ENCODE measurements around the gene SMIM35. TPM values are rescaled to one million over a fixed set of nuclear protein-coding genes. Genes with fewer than 3 reads are reported as not detected.

Gene SMIM35
- total and polyA plus RNA-seq, 2 of the 4 experiments (the other 2 are of a cell fraction): not detected

DNA sequence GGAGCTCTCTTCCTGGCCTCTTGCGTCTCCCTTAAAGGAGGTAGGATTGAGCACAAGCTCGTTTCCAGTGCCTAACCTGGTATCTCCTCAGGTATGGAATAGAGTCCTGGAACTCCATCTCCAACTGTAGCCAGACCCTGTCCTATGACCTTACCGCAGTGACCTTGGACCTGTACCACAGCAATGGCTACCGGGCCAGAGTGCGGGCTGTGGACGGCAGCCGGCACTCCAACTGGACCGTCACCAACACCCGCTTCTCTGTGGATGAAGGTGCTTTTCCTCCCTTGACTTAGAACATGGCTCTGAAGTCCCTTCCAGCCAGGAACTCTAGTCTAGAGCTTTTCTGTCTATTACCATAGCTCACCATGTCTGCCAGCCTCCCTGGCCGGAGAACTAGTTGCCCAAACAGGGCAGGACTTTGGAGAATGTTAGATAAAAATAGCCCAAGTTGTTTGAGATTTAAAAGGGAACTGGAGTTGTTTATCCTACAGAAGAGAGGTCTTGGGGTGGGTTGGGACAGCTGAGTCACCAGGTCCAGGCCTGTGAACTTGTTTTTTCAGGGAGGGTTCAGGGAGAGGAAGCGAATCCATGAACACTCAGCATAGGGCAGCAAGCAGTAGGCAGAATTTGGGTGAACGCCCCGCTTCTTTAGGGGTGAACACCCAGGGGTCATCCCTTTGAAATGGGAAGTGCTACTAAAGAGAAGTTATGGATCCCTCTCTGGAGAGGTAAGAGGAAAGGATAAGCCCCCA lies 97.2 kb downstream of the SMIM35 start:
- Histone ChIP-seq H3K14ac (replicated peaks; ENCODE audit: low read depth, low read length) (no peak overlapping the region), H3K27me3 (ENCODE audit: control insufficient read depth, insufficient read depth, low read length) (peaks cover 18% of the 10 kb centered on the region), H2AFZ (replicated peaks; ENCODE audit: low read length, poor library complexity) (no peak overlapping the region), H4K8ac (ENCODE audit: low read depth in 2 of 2, low read length in 2 of 2) (no peak overlapping the region), H4K20me1 (ENCODE audit: insufficient read depth, low read length) (no peaks in the 10 kb centered on the region), H3K56ac (ENCODE audit: extremely low read depth, insufficient read depth, low read length) (no peak overlapping the region), H2BK20ac (ENCODE audit: low read depth, low read length) (no peak overlapping the region), H3K36me3 (ENCODE audit: control insufficient read depth, insufficient read depth, low read length) (no peaks in the 10 kb centered on the region), H2BK5ac (ENCODE audit: low read depth, low read length, poor library complexity, severe bottlenecking) (no peak overlapping the region), H3K18ac (ENCODE audit: low read depth, low read length) (no peak overlapping the region), H2AK5ac (ENCODE audit: low read depth, low read length) (no peak overlapping the region), H3K4me2 (ENCODE audit: low read depth, low read length) (no peak overlapping the region), H4K91ac (ENCODE audit: insufficient read depth, low read depth, low read length) (no peak overlapping the region), H2AK9ac (replicated peaks; ENCODE audit: low read depth, low read length, poor library complexity) (no peak overlapping the region), H3K4me1 (ENCODE audit: control insufficient read depth, insufficient read depth, low read length) (peaks cover 2% of the 10 kb centered on the region; the same call in 1 of the 2 replicates), H3K9me3 (ENCODE audit: control insufficient read depth, insufficient read depth, low read length) (no peaks in the 10 kb centered on the region), H3K9ac (ENCODE audit: low read depth, low read length) (no peak overlapping the region), H2BK15ac (ENCODE audit: low read depth, low read length) (no peak overlapping the region), H3K23ac (ENCODE audit: low read depth, low read length) (no peak overlapping the region), H3K27ac (ENCODE audit: insufficient read depth, low read length) (no peak overlapping the region), H3K4me3 (ENCODE audit: insufficient read depth, low read depth, low read length) (no peak overlapping the region), H3K4ac (ENCODE audit: low read depth, low read length) (no peak overlapping the region), H3K9me1 (ENCODE audit: insufficient read depth, low read length) (no peaks in the 10 kb centered on the region), H4K5ac (ENCODE audit: low read depth, low read length) (no peak overlapping the region), H2BK120ac (ENCODE audit: low read depth, low read length) (no peak overlapping the region), H3K79me1 (ENCODE audit: low read depth in 1 of 2, low read length in 2 of 2) (no peaks in the 10 kb centered on the region)
- in situ Hi-C loops (cut with MboI; ENCODE audit: low sequenced_read_pairs): no loop called here
- TF ChIP-seq MAFK (IDR thresholded peaks at IDR 0.05; ENCODE audit: low read depth, low read length): no peak
- TF ChIP-seq NFE2L2 (IDR thresholded peaks at IDR 0.05; ENCODE audit: low read depth, low read length): no peak
- no peak for TF ChIP-seq CHD1 (IDR thresholded peaks at IDR 0.05; ENCODE audit: low read depth, low read length)
- no peak for TF ChIP-seq FOS (IDR thresholded peaks at IDR 0.05; ENCODE audit: low read depth, low read length)
- TF ChIP-seq RAD21 (IDR thresholded peaks at IDR 0.05; ENCODE audit: low read length): no peak
- no peak for TF ChIP-seq SMC3 (IDR thresholded peaks at IDR 0.05; ENCODE audit: low read depth, low read length)
- TF ChIP-seq POLR2A (IDR thresholded peaks at IDR 0.05; ENCODE audit: low read depth, low read length): no peak
- no TSS peak for BruUV-seq (replicated peaks)
- WGBS, 2 experiments (ENCODE audit: extremely low coverage in 2 of 2, insufficient read length in 1 of 2): no CpG with 5 or more reads among the region's 13 CpGs
- intact Hi-C loops (cut with micrococcal nuclease): no loop called here
- DNase-seq (no peak), ATAC-seq (ENCODE audit: low read depth) (no peak)
- ChIA-PET CTCF (no interaction called here), POLR2A (ENCODE audit: unreplicated experiment) (no interaction called here)
- dilution Hi-C loops (cut with HindIII; ENCODE audit: low sequenced_read_pairs, unreplicated experiment): no loop called here
